Measurements from ENCODE around the gene ANK2.

The ANK2 gene

DNA sequence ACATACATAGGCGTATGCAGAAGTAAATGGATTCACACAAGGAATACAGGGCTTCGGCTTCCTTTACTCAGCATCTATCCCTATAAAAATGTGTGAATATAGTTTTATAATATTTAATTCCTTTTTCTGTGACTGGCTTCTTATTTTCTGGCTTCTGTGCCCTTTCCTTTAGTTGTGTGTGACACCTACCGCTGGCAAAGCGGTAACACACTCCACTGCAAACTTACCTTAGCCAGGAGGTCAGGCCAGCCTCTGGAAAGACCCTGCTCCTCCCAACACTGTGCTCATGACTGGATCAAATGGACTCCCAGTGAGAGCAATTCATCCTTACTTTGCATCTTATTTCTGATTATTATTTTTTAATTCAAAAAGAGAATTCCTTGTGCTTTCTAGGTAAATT lies 244.2 kb downstream of the ANK2 start:
- H3K9me3 ChIP-seq, result no peaks in the 10 kb centered on the region
- H3K4me1 ChIP-seq (ENCODE audit: control insufficient read depth in 1 of 2, insufficient read depth in 1 of 2, low read depth in 1 of 2, low read length in 1 of 2), result no peaks in the 10 kb centered on the region
- no peaks in the 10 kb centered on the region for H3K36me3 ChIP-seq
- no peak overlapping the region for H3K27ac ChIP-seq
- TF ChIP-seq, protein P1, sequence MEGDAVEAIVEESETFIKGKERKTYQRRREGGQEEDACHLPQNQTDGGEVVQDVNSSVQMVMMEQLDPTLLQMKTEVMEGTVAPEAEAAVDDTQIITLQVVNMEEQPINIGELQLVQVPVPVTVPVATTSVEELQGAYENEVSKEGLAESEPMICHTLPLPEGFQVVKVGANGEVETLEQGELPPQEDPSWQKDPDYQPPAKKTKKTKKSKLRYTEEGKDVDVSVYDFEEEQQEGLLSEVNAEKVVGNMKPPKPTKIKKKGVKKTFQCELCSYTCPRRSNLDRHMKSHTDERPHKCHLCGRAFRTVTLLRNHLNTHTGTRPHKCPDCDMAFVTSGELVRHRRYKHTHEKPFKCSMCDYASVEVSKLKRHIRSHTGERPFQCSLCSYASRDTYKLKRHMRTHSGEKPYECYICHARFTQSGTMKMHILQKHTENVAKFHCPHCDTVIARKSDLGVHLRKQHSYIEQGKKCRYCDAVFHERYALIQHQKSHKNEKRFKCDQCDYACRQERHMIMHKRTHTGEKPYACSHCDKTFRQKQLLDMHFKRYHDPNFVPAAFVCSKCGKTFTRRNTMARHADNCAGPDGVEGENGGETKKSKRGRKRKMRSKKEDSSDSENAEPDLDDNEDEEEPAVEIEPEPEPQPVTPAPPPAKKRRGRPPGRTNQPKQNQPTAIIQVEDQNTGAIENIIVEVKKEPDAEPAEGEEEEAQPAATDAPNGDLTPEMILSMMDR (IDR thresholded peaks at IDR 0.05), result no peak
- H3K27me3 ChIP-seq, result no peaks in the 10 kb centered on the region
- H3K4me3 ChIP-seq (ENCODE audit: low read depth in 1 of 2, low read length in 1 of 2), result no peak overlapping the region

DNA sequence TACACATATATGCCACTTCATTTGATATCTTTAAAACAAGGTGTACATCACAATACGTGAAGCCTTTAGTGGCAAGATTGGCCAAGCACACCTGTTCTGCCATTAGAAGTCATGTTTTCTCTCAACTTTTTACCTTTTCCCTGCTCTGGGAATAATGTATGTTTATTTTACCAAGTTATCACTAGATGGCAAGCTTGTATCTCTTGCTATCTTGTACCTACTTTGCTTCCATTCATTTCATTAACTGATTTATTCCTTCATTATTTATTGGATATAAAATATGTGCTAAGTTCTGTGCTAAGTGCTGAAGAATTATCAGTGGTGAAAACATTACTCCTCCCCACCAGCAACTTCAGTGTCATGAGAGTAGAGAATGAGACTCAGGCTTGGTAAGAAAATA lies 245.5 kb downstream of the ANK2 start:
- H3K4me1 ChIP-seq (ENCODE audit: control insufficient read depth in 1 of 2, insufficient read depth in 1 of 2, low read depth in 1 of 2, low read length in 1 of 2), result no peaks in the 10 kb centered on the region
- no peak overlapping the region for H3K27ac ChIP-seq
- H3K9me3 ChIP-seq, result no peaks in the 10 kb centered on the region

GRCh38 chr4:113300471-113300928 lies 251.0 kb downstream of the ANK2 start:
- TF ChIP-seq, protein P1 (IDR thresholded peaks at IDR 0.05), result no peak
- Histone ChIP-seq H3K4me1 (ENCODE audit: control insufficient read depth in 1 of 2, insufficient read depth in 1 of 2, low read depth in 1 of 2, low read length in 1 of 2) (no peaks in the 10 kb centered on the region), H3K27me3 (no peaks in the 10 kb centered on the region), H3K4me3 (ENCODE audit: low read depth in 1 of 2, low read length in 1 of 2) (no peak overlapping the region), H3K27ac (no peak overlapping the region), H3K36me3 (no peaks in the 10 kb centered on the region), H3K9me3 (no peaks in the 10 kb centered on the region)

More for the DNA sequence above, 245.5 kb downstream of the ANK2 start:
- Histone ChIP-seq H3K27me3 (no peaks in the 10 kb centered on the region), H3K4me3 (ENCODE audit: low read depth in 1 of 2, low read length in 1 of 2) (no peak overlapping the region), H3K36me3 (no peaks in the 10 kb centered on the region)
- TF ChIP-seq, protein P1 (IDR thresholded peaks at IDR 0.05), result no peak

DNA sequence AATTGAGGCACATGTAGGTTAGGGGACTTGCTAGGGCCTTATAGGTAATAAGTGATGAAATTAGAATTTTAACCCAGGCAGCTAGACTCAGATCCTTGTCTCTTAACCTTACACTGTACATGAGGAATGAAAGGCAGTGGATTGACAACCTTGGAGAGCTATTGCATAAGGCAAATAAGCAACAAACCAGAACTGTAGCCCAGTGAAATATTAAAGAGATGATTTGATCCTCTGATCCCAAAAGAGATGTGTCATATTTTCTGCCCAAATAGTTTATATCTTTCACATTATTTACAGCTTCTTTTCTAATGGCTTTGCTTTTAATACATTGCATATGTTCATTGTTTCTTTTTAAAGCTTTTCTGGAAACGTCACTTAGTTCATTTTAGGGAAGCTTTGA lies 252.6 kb downstream of the ANK2 start:
- no peaks in the 10 kb centered on the region for H3K27me3 ChIP-seq
- H3K4me1 ChIP-seq (ENCODE audit: control insufficient read depth in 1 of 2, insufficient read depth in 1 of 2, low read depth in 1 of 2, low read length in 1 of 2), result no peaks in the 10 kb centered on the region
- no peaks in the 10 kb centered on the region for H3K9me3 ChIP-seq
- TF ChIP-seq, protein P1 (IDR thresholded peaks at IDR 0.05), result no peak
- H3K4me3 ChIP-seq (ENCODE audit: low read depth in 1 of 2, low read length in 1 of 2), result no peak overlapping the region
- no peaks in the 10 kb centered on the region for H3K36me3 ChIP-seq
- no peak overlapping the region for H3K27ac ChIP-seq

GRCh38 chr4:113303315-113303714 lies 253.9 kb downstream of the ANK2 start:
- H3K27ac ChIP-seq, result no peak overlapping the region
- H3K36me3 ChIP-seq, result no peaks in the 10 kb centered on the region
- TF ChIP-seq, protein P1 (IDR thresholded peaks at IDR 0.05), result no peak
- no peaks in the 10 kb centered on the region for H3K4me1 ChIP-seq (ENCODE audit: control insufficient read depth in 1 of 2, insufficient read depth in 1 of 2, low read depth in 1 of 2, low read length in 1 of 2)
- H3K4me3 ChIP-seq (ENCODE audit: low read depth in 1 of 2, low read length in 1 of 2), result no peak overlapping the region
- H3K9me3 ChIP-seq, result no peaks in the 10 kb centered on the region
- H3K27me3 ChIP-seq, result no peaks in the 10 kb centered on the region

DNA sequence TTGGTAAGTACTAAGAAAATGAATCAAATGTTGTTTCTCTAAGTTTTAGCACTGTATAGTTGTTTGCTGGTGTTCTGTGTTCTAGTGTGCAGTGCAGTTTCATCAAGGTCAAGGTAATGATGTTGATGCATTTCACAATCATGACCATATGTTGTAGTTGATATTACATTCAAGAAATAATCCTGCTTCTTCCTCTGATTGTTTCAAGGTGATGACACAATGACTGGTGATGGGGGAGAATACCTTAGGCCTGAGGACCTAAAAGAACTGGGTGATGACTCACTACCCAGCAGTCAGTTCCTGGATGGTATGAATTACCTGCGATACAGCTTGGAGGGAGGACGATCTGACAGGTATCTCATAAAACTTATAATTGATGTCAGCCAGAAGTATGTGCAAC lies 261.6 kb downstream of the ANK2 start:
- Histone ChIP-seq H3K36me3 (no peaks in the 10 kb centered on the region), H3K27me3 (no peaks in the 10 kb centered on the region), H3K4me1 (ENCODE audit: control insufficient read depth in 1 of 2, insufficient read depth in 1 of 2, low read depth in 1 of 2, low read length in 1 of 2) (no peaks in the 10 kb centered on the region), H3K9me3 (no peaks in the 10 kb centered on the region), H3K27ac (no peak overlapping the region), H3K4me3 (ENCODE audit: low read depth in 1 of 2, low read length in 1 of 2) (no peak overlapping the region)
- TF ChIP-seq, protein P1 (IDR thresholded peaks at IDR 0.05), result no peak
